AG04450 (cell line): ENCODE measurements around the gene MAPKAP1. TPM values are rescaled to one million over a fixed set of nuclear protein-coding genes. Genes with fewer than 3 reads are reported as not detected.

ENCODE experiments used
- CTCF ChIA-PET: fragments of 300-600, 350-600 bp; formaldehyde crosslinking; extraction: SDS; loops from one replicate; lab custom pipeline; 2022; ENCODE audit warnings: antibody characterized with exemption, inconsistent platforms; lab: Charles Lee
- POLR2A ChIA-PET: fragments of 350-600 bp; formaldehyde crosslinking; extraction: SDS; loops from one replicate; lab custom pipeline; 2021; ENCODE audit warnings: antibody characterized with exemption, inconsistent platforms; lab: Yijun Ruan, JAX
- DNase-seq: peaks from one replicate; pipeline ENCODE4 v3.0.0-alpha.2; 2011; ENCODE audit warnings: low read depth, low spot score
- H3K27ac ChIP-seq: one replicate; pipeline ENCODE4 v1.5.1; 2012; ENCODE audit warnings: low read depth, low read length, control low read depth
- H3K27me3 ChIP-seq: one replicate; pipeline ENCODE4 v1.6.0; 2012; ENCODE audit warnings: low read length; ENCODE audit not compliant: control insufficient read depth, insufficient read depth
- H3K4me3 ChIP-seq: 2 replicates; pipeline ENCODE4 v1.5.1; 2011; ENCODE audit warnings: mild to moderate bottlenecking, low read depth, low read length, control low read depth
- H3K9me3 ChIP-seq: 2 replicates; pipeline ENCODE4 v1.5.1; 2012; ENCODE audit warnings: low read length; ENCODE audit not compliant: control insufficient read depth, insufficient read depth
- polyA plus RNA-seq: library from polyadenylated mRNA; depleted of rRNA; stranded (reverse); fragments of >200 nt; gene quantifications from 2 replicates; pipeline ENCODE4 v1.2.3, GENCODE V29; 2011
- TF ChIP-seq, protein P1 (sequence below): IDR thresholded peaks from 2 replicates; pipeline ENCODE4 v1.5.1; 2011; ENCODE audit warnings: low read depth, low read length, control low read depth, inconsistent platforms

MAPKAP1 gene
- polyA plus RNA-seq, 1 experiment = 140 TPM

DNA sequence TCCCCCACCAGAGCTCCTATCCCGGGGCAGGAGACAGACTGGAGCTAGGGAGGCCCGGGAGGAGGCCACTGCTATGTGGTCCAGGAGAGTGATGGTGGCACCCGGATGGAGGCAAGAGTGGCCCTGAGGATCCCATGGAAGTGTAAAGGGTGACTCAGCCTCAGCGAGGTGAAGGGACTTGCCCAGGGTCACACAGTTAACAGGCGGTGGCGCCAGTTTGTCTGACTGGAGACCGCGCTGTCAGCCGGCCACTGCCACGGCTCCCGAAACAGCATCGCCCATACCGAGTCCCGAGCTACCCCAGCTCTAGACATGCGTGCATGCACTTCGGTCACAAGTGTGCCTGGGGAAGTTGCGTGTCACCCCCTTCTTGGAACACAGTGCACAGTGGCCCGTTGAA, 279.5 kb downstream of the MAPKAP1 start:
- no peak for DNase-seq
- H3K9me3 ChIP-seq = no peaks in the 10 kb centered on the region; the same call in 1 of the 2 replicates
- no peak overlapping the region for H3K27ac ChIP-seq
- H3K4me3 ChIP-seq = no peak overlapping the region
- no peaks in the 10 kb centered on the region for H3K27me3 ChIP-seq
- ChIA-PET CTCF (interaction anchor here (1.0 kb wide), 1 partner anchor 131 kb away, joined by 3 read pairs; no protein-coding TSS in a partner anchor), POLR2A (no interaction called here)
- TF ChIP-seq, protein P1, sequence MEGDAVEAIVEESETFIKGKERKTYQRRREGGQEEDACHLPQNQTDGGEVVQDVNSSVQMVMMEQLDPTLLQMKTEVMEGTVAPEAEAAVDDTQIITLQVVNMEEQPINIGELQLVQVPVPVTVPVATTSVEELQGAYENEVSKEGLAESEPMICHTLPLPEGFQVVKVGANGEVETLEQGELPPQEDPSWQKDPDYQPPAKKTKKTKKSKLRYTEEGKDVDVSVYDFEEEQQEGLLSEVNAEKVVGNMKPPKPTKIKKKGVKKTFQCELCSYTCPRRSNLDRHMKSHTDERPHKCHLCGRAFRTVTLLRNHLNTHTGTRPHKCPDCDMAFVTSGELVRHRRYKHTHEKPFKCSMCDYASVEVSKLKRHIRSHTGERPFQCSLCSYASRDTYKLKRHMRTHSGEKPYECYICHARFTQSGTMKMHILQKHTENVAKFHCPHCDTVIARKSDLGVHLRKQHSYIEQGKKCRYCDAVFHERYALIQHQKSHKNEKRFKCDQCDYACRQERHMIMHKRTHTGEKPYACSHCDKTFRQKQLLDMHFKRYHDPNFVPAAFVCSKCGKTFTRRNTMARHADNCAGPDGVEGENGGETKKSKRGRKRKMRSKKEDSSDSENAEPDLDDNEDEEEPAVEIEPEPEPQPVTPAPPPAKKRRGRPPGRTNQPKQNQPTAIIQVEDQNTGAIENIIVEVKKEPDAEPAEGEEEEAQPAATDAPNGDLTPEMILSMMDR = no peak

DNA sequence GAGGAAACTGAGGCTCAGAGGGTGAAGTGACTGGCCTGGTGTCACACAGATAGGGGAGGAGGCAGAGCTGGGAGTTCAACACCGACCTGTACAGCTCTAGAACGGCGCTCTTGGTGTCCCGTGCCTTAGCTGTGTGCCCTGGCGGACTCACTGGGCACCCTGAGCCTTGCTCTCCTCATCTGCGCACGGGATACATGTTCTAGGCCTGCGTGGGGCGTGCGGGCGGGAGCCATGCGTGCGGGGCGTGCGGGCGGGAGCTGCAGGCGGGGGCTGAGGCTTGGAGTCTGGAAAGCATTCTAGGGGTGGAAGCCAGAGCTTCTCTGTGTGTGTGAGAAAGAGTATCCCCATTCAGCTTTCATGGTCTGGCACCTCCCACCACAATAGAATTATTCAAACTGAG, 280.1 kb downstream of the MAPKAP1 start:
- ChIA-PET CTCF (interaction anchor here (0.7 kb wide), 1 partner anchor 11 kb away, joined by 4 read pairs; no protein-coding TSS in a partner anchor), POLR2A (no interaction called here)
- Histone ChIP-seq H3K27ac (no peak overlapping the region), H3K27me3 (no peaks in the 10 kb centered on the region), H3K9me3 (no peaks in the 10 kb centered on the region; the same call in 1 of the 2 replicates), H3K4me3 (no peak overlapping the region)
- no peak for DNase-seq
- TF ChIP-seq, protein P1 = no peak

DNA sequence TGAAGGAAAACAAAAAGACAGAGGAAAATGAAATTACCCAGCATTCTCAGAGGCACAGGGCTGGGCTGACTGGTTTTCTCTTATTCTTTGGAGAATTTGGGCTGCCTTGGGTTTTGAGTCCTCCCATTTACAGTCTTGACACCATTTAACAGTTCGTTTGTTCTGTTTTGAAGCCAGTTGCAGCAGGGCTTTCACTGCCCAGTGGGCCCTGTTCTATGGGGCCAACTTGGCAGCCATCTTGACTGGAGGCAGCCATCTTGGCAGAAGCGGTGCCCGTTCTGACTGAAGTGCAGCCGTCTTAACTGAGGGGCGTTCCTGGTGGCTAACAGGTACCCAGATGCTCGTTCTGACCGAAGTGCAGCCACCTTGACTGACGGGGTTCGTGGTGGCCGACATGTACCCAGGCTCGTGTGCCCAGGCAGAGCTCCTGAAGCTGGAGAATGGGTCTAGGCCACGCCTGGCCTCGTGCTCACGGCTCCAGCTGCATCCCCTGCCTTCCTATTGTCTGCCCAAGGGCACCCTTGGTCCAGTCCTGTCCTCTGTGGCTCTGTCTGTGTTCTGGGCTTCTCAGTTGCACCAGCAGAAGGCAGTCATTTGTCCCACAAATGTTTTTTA, 281.0 kb downstream of the MAPKAP1 start:
- CTCF ChIA-PET = no interaction called here

DNA sequence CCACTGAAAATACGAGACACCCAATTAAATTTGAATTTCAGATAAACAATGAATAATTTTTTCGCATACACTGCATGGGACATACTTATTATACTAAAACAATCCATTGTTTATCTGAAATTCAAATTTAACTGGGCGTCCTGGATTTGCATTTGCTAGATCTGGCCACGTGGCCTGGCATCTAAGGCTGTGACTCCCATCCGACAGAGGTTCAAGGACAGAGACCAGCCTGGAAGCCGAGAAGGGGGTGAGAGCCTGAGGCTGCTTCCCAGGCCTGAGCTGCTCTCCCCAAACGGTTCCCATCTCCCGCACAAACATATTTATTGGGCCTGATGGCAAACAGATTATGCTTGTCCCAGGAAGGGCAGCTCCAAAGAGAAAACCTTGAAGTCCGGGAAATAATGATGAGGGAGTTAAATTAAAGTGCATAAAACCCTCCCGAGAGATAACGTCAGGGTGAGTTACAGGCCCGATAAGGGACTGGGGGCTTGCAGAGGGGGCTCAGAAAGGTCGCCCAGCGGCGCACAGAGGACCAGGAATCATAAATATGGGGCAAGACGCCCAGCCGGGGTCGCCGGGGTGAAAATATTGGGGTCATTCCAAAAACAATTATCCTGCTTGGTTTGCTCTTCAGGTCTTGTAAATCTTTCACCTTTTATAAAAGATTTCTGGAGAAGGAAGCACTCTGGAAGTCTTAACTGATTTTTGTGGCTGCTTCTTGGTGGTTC, 281.7 kb downstream of the MAPKAP1 start:
- H3K9me3 ChIP-seq = no peaks in the 10 kb centered on the region; the same call in 1 of the 2 replicates
- ChIA-PET CTCF (no interaction called here), POLR2A (no interaction called here)
- no peak overlapping the region for H3K27ac ChIP-seq
- DNase-seq = no peak
- H3K4me3 ChIP-seq = no peak overlapping the region
- no peaks in the 10 kb centered on the region for H3K27me3 ChIP-seq
- TF ChIP-seq, protein P1 = no peak

More for the DNA sequence above, 281.0 kb downstream of the MAPKAP1 start:
- H3K27me3 ChIP-seq = no peaks in the 10 kb centered on the region
- H3K9me3 ChIP-seq = no peaks in the 10 kb centered on the region; the same call in 1 of the 2 replicates
- POLR2A ChIA-PET = no interaction called here
- TF ChIP-seq, protein P1 = no peak
- H3K4me3 ChIP-seq = no peak overlapping the region
- no peak overlapping the region for H3K27ac ChIP-seq
- no peak for DNase-seq

DNA sequence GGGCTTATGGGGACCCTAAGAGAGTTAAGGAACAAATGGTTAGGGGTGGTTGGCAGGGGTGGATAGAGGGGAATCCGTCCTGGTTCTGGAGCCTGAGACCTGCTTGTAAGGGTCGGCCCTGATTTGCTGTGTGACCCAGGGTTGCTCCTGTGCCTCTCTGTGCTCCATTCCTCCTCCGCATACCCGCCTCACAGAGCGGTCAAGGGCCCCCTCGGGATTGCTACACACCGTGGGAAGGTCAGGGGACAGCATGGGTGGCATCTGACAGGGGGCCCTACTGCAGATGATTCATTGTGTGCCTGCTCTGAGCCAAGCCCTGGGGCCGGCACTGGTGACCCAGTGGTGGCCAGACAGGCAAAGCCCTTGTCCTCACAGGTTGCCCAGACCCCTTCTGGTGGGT, 283.0 kb downstream of the MAPKAP1 start:
- ChIA-PET POLR2A (no interaction called here), CTCF (no interaction called here)
- H3K27me3 ChIP-seq = no peaks in the 10 kb centered on the region
- no peaks in the 10 kb centered on the region; the same call in 1 of the 2 replicates for H3K9me3 ChIP-seq
- H3K4me3 ChIP-seq = no peak overlapping the region
- no peak for DNase-seq
- TF ChIP-seq, protein P1 = no peak
- H3K27ac ChIP-seq = no peak overlapping the region
